ENCODE data around the gene SCNN1A.

SCNN1A gene

GRCh38 chr12:6302621-6303020, 72.7 kb downstream of the SCNN1A start:
- DNase-seq (ENCODE audit: low read depth) = no peak
- TF ChIP-seq, protein P1, sequence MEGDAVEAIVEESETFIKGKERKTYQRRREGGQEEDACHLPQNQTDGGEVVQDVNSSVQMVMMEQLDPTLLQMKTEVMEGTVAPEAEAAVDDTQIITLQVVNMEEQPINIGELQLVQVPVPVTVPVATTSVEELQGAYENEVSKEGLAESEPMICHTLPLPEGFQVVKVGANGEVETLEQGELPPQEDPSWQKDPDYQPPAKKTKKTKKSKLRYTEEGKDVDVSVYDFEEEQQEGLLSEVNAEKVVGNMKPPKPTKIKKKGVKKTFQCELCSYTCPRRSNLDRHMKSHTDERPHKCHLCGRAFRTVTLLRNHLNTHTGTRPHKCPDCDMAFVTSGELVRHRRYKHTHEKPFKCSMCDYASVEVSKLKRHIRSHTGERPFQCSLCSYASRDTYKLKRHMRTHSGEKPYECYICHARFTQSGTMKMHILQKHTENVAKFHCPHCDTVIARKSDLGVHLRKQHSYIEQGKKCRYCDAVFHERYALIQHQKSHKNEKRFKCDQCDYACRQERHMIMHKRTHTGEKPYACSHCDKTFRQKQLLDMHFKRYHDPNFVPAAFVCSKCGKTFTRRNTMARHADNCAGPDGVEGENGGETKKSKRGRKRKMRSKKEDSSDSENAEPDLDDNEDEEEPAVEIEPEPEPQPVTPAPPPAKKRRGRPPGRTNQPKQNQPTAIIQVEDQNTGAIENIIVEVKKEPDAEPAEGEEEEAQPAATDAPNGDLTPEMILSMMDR (IDR thresholded peaks at IDR 0.05; ENCODE audit: insufficient read depth, low read depth, low read length, missing control alignments) = no peak
- no peak overlapping the region for H3K4me3 ChIP-seq (ENCODE audit: low read length)

DNA sequence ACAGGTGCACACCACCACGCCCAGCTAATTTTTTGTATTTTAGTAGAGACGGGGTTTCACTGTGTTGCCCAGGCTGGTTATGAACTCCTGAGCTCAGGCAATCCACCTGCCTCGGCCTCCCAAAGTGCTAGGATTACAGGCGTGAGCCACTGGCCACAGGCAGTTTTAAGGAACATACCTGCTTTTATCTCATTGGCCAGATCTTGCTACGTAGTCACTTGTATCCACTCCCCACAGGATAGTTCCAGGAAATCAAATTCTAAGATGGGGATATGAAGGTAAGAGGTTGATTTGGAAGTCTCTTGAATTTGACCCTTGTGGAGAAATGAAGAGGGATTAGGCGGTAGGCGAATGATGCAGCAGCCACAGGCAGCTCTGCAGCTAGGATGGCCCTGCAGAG, 73.6 kb downstream of the SCNN1A start:
- H3K4me3 ChIP-seq (ENCODE audit: low read length) = no peak overlapping the region
- TF ChIP-seq, protein P1 (IDR thresholded peaks at IDR 0.05; ENCODE audit: insufficient read depth, low read depth, low read length, missing control alignments) = no peak
- no peak for DNase-seq (ENCODE audit: low read depth)

- DNase-seq (ENCODE audit: low read depth) = no peak
- H3K4me3 ChIP-seq (ENCODE audit: low read length) = no peak overlapping the region
- TF ChIP-seq, protein P1 (IDR thresholded peaks at IDR 0.05; ENCODE audit: insufficient read depth, low read depth, low read length, missing control alignments) = no peak
Measured at GRCh38 chr12:6297170-6297569, 78.2 kb downstream of the SCNN1A start.

Measured in epithelial cell of esophagus (primary cell).